ENCODE data around the gene TGFB1I1.
"Not testable (repeated sequence)": the region's sequence is repeated elsewhere in the genome, so short reads cannot be mapped to it uniquely, and the experiment has no call there.

TGFB1I1 gene

GRCh38 chr16:31522071-31522470 lies 50.1 kb downstream of the TGFB1I1 start:
- H3K4me1 ChIP-seq (ENCODE audit: control insufficient read depth, insufficient read depth, low read length): no peaks in the 10 kb centered on the region
- H3K9ac ChIP-seq (ENCODE audit: low read length): no peak overlapping the region
- H3K36me3 ChIP-seq (ENCODE audit: control insufficient read depth, insufficient read depth, low read length): no peaks in the 10 kb centered on the region
- no peaks in the 10 kb centered on the region for H3K9me3 ChIP-seq (ENCODE audit: control insufficient read depth, low read length)
- no peak overlapping the region for H3K4me3 ChIP-seq (ENCODE audit: low read length)
- H3K27me3 ChIP-seq (ENCODE audit: control insufficient read depth, insufficient read depth, low read length): no peaks in the 10 kb centered on the region

- H3K9ac ChIP-seq (ENCODE audit: low read length); H3K36me3 ChIP-seq (ENCODE audit: control insufficient read depth, insufficient read depth, low read length); H3K4me3 ChIP-seq (ENCODE audit: low read length); H3K9me3 ChIP-seq (ENCODE audit: control insufficient read depth, low read length); H3K4me1 ChIP-seq (ENCODE audit: control insufficient read depth, insufficient read depth, low read length): not testable (repeated sequence)
- H3K27me3 ChIP-seq (ENCODE audit: control insufficient read depth, insufficient read depth, low read length): peaks cover 13% of the 10 kb centered on the region
Observed at GRCh38 chr16:31523768-31524167, 51.8 kb downstream of the TGFB1I1 start.

GRCh38 chr16:31525113-31525512 lies 53.2 kb downstream of the TGFB1I1 start:
- H3K4me3 ChIP-seq (ENCODE audit: low read length): no peak overlapping the region
- H3K27me3 ChIP-seq (ENCODE audit: control insufficient read depth, insufficient read depth, low read length): peaks cover 19% of the 10 kb centered on the region
- no peaks in the 10 kb centered on the region for H3K4me1 ChIP-seq (ENCODE audit: control insufficient read depth, insufficient read depth, low read length)
- no peaks in the 10 kb centered on the region for H3K36me3 ChIP-seq (ENCODE audit: control insufficient read depth, insufficient read depth, low read length)
- no peaks in the 10 kb centered on the region for H3K9me3 ChIP-seq (ENCODE audit: control insufficient read depth, low read length)
- no peak overlapping the region for H3K9ac ChIP-seq (ENCODE audit: low read length)

Measured in mucosa of stomach (tissue), 1 donor.